ENCODE measurements around the gene RAD21L1.

The RAD21L1 gene

GRCh38 chr20:1278993-1279392 is 53.1 kb downstream of the RAD21L1 start:
- no peaks in the 10 kb centered on the region for H3K36me3 ChIP-seq (ENCODE audit: low read length)
- H3K27ac ChIP-seq (ENCODE audit: low read depth, low read length): no peak overlapping the region
- H4K20me1 ChIP-seq (ENCODE audit: low read depth, low read length): no peaks in the 10 kb centered on the region
- H3K27me3 ChIP-seq (ENCODE audit: low read length): no peaks in the 10 kb centered on the region
- no peaks in the 10 kb centered on the region for H3K9me2 ChIP-seq (replicated peaks; ENCODE audit: insufficient read depth, low read length)
- H3K9me3 ChIP-seq (ENCODE audit: insufficient read depth, low read length): no peaks in the 10 kb centered on the region
- H3F3A ChIP-seq (ENCODE audit: insufficient read depth): no peaks in the 10 kb centered on the region
- H3K4me3 ChIP-seq (ENCODE audit: insufficient read depth, low read length, poor library complexity, severe bottlenecking): no peak overlapping the region
- no peak overlapping the region for H3K9ac ChIP-seq (ENCODE audit: low read length)
- no peak overlapping the region for H3K4me2 ChIP-seq (ENCODE audit: low read depth, low read length, poor library complexity, severe bottlenecking)
- H2AFZ ChIP-seq (ENCODE audit: low read depth, low read length, severe bottlenecking): no peak overlapping the region
- no peak for TF ChIP-seq CTCF (IDR thresholded peaks at IDR 0.05; ENCODE audit: insufficient read depth, low read length, poor library complexity, severe bottlenecking)
- TF ChIP-seq EZH2phosphoT487 (conservative IDR thresholded peaks at IDR 0.05; ENCODE audit: low read length): no peak
- H3K79me2 ChIP-seq (ENCODE audit: insufficient read depth, low read length): no peaks in the 10 kb centered on the region

- H3F3A ChIP-seq (ENCODE audit: insufficient read depth): no peaks in the 10 kb centered on the region
- H3K79me2 ChIP-seq (ENCODE audit: insufficient read depth, low read length): no peaks in the 10 kb centered on the region
- no peak overlapping the region for H3K27ac ChIP-seq (ENCODE audit: low read depth, low read length)
- no peaks in the 10 kb centered on the region for H3K27me3 ChIP-seq (ENCODE audit: low read length)
- no peak for TF ChIP-seq EZH2phosphoT487 (conservative IDR thresholded peaks at IDR 0.05; ENCODE audit: low read length)
- TF ChIP-seq CTCF (IDR thresholded peaks at IDR 0.05; ENCODE audit: insufficient read depth, low read length, poor library complexity, severe bottlenecking): no peak
- H3K4me2 ChIP-seq (ENCODE audit: low read depth, low read length, poor library complexity, severe bottlenecking): no peak overlapping the region
- no peak overlapping the region for H2AFZ ChIP-seq (ENCODE audit: low read depth, low read length, severe bottlenecking)
- no peak overlapping the region for H3K9ac ChIP-seq (ENCODE audit: low read length)
- H3K4me3 ChIP-seq (ENCODE audit: insufficient read depth, low read length, poor library complexity, severe bottlenecking): no peak overlapping the region
- no peaks in the 10 kb centered on the region for H3K36me3 ChIP-seq (ENCODE audit: low read length)
- H4K20me1 ChIP-seq (ENCODE audit: low read depth, low read length): no peaks in the 10 kb centered on the region
- H3K9me3 ChIP-seq (ENCODE audit: insufficient read depth, low read length): no peaks in the 10 kb centered on the region
- no peaks in the 10 kb centered on the region for H3K9me2 ChIP-seq (replicated peaks; ENCODE audit: insufficient read depth, low read length)
These were observed 54.6 kb downstream of the RAD21L1 start for GRCh38 chr20:1280195-1281102.

- H3K79me2 ChIP-seq (ENCODE audit: insufficient read depth, low read length): no peaks in the 10 kb centered on the region
- no peak overlapping the region for H3K4me3 ChIP-seq (ENCODE audit: insufficient read depth, low read length, poor library complexity, severe bottlenecking)
- no peak overlapping the region for H2AFZ ChIP-seq (ENCODE audit: low read depth, low read length, severe bottlenecking)
- TF ChIP-seq EZH2phosphoT487 (conservative IDR thresholded peaks at IDR 0.05; ENCODE audit: low read length): no peak
- TF ChIP-seq CTCF (IDR thresholded peaks at IDR 0.05; ENCODE audit: insufficient read depth, low read length, poor library complexity, severe bottlenecking): no peak
- no peak overlapping the region for H3K9ac ChIP-seq (ENCODE audit: low read length)
- H3K4me2 ChIP-seq (ENCODE audit: low read depth, low read length, poor library complexity, severe bottlenecking): no peak overlapping the region
- H3K27me3 ChIP-seq (ENCODE audit: low read length): no peaks in the 10 kb centered on the region
- H3K9me3 ChIP-seq (ENCODE audit: insufficient read depth, low read length): no peaks in the 10 kb centered on the region
- no peaks in the 10 kb centered on the region for H4K20me1 ChIP-seq (ENCODE audit: low read depth, low read length)
- no peaks in the 10 kb centered on the region for H3F3A ChIP-seq (ENCODE audit: insufficient read depth)
- H3K27ac ChIP-seq (ENCODE audit: low read depth, low read length): no peak overlapping the region
- no peaks in the 10 kb centered on the region for H3K9me2 ChIP-seq (replicated peaks; ENCODE audit: insufficient read depth, low read length)
- H3K36me3 ChIP-seq (ENCODE audit: low read length): no peaks in the 10 kb centered on the region
These were observed 55.6 kb downstream of the RAD21L1 start for GRCh38 chr20:1281279-1282057.
